GM18858 (cell line): ENCODE results near the gene PRKN.

ENCODE experiments used
- ATAC-seq: cut with Tn5 transposase; IDR thresholded peaks from one replicate; pipeline ENCODE4 v1.9.1; 2021; ENCODE audit not compliant: unreplicated experiment

PRKN gene

DNA sequence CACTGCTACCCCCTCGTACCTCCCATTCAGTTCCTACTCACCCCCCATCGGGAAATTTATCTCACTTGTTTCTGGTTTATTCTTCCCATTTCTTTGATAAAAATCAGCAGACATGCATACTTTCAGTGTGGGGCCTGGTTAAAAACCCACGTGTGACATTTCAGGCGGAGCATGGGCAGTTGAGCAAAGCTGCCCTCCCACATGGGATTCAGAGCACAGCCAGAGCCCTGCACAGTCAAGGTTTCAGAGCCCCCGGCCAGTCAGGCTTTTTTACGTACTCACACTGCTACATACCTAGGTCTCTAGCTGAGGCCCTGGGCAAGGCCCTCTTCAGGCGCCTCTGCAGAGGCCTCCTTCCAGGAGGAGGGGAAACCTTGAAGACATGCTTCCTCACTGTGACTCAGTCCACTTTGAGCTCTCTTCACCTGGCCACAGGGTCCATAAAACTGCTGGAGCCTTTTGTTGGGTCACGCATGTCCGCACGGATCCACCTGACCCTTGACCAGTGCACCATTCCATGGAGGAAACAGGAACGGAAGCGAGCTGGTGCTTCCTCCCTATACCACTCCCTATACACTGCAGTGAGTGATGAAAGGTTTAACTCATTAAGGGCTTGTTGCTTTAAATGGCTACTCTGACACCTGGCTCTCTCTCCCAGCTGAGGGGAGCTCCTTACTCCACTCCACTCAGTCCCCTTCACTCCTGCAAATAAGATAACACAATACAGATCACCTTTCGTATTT, 713.3 kb downstream of the PRKN start:
- no peak for ATAC-seq

DNA sequence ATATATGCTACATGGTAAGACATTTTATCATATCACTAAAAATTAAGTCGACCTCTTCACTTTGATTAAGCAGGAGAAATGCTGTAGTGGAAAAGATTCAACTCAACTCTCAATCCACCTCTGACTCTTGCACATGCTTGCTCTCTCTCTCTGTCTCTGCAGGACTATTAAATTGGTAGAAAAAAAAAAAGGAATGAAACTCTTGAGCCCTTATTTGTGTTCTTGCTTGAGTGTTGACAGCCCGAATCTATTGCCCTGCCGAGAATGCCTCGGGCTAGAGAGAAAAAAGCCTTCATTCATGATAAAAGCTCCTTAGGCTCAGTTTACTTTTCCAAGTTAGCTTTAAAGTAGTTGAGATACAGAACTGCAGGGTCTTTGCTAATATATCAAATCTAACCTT, 722.2 kb downstream of the PRKN start:
- no peak for ATAC-seq

DNA sequence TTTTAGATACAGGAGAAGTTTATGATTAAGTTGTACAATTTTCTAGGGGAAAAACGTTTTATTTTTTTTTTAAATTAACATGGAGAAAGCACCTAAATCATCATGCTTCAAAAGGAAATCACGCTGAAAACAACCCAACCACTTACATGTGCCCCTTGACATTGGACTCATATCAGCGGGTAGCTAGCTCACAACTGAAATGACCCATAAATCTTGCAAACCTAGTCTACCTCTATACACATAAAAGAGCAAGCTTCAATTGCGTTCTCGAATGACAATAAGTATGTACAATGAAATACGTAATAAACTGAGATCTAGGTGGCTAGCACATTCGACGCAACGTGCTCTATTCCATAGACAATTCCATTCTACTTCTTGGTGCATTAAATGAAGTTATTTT, 730.8 kb downstream of the PRKN start:
- ATAC-seq: no peak

DNA sequence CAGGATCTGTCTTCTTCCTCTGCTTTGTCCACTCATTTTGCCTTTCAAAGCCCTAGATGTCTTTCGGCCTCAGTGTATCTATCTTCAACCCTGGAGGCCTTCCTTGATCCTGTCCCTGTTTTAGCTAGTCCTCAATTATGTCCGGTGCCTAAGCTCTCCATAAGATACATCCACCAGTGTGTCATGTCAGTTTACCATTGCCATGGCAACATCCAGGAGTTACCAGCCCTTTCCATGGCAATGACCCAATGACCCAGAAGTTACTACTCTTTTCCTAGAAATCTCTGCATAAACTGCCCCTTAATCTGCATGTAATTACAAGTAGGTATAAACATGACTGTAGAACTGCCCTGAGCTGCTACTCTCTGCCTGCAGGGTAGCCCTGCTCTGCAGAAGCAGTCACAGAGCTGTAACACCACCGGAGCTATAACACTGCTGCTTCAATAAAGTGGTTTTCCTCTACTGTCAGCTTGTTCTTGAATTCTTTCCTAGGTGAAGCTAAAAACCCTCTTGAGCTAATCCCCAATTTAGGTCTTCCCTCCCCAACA, 741.6 kb downstream of the PRKN start:
- ATAC-seq: no peak

DNA sequence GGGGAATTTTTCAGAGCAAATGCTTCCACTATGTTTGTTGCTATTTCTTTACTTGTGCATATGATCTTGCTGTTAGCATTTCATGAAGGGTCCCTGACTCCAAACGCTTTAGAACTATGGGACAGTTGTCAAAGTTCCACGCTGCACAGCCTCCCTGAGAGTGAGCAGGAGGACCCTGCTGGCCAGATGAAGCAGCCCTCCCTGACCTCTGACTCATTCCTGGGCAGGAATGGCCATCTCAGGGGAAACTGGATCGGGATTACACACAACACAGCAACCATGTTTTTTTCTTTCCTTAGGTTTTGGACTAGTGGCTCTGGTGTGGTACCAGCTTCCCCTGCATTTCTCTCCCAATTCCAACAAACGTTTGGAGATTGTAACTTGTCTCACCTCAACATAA, 742.9 kb downstream of the PRKN start:
- no peak for ATAC-seq

DNA sequence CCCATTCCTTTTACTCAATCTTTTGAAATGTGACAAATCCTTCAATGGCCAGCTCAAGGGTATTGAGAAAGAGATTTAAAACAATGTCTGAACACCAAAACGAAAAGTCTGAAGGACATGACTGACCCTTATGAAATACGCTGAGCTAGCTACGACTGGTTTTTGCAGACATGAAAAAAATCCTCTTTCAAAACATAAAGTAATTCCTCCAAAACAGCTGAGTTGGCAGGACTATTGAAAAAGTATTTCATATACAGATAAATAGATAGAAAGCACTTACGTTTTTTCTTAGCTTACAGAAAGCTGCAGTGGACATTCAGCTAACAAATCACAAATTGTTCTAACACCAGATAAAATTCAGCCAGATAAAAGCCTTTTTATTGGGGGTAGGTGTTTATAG, 751.0 kb downstream of the PRKN start:
- ATAC-seq: no peak

DNA sequence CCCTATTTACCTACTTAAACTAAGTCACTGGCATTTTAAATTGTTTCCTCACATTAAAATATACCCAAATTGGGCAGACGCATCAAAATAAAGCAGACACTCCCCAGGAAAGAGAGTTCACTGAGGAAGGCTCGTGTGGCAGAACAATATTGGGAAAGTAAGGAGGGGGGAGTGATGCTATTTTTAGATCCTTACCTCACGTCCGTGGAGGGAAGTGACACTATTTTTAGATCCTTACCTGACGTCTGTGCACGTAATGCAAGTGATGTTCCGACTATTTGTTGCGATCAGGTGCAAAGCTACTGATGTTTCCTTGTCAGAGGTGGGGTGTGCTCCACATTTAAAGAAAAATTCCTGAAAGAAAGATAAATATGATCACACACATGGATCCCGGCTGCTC, 754.5 kb downstream of the PRKN start:
- no peak for ATAC-seq

DNA sequence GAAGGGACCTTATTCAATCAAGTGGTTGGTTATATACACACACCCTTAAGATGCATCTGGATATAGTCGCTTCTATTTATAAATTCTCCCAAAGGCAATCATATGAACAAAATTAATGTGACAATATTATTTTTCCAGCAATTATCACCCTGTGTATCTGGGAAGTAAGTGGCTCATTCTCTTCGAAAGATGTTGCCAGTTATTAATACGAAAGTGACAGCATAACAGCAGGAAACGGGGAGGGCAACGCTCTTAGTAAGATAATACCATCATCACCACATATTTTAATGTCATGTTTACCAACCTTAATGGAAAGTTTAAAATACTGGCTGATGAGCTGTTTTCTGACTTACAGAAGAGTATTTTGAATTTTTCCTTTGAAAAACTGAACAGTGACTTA, 756.5 kb downstream of the PRKN start:
- no peak for ATAC-seq

DNA sequence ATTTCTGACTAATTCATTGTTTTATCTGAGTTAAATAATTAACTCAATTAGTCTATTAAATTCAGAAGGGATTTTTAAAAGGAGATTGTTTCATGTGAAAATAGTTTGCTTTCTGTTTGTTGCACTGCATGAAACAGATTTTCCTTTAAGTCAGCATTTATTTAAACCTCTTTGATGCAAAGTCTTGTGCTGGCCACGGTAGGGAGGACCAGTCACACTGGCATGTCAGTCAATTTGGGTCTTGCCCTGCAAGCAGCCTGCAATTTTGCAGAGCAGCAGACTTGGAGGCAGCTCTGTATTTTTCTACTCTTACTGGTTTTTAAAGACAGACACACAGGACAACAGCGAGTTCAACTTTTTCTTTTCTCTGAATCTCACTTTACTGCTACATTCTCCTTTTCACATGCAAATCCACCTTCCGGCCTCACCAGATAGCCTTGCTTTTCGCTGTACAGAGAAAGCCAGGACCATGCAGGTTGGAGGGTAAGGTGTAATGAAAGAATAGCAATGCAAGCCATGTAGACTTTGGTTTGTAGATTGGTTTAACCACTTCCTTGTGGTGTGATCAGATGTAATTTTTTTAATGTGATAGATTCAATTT, 763.8 kb downstream of the PRKN start:
- no peak for ATAC-seq

DNA sequence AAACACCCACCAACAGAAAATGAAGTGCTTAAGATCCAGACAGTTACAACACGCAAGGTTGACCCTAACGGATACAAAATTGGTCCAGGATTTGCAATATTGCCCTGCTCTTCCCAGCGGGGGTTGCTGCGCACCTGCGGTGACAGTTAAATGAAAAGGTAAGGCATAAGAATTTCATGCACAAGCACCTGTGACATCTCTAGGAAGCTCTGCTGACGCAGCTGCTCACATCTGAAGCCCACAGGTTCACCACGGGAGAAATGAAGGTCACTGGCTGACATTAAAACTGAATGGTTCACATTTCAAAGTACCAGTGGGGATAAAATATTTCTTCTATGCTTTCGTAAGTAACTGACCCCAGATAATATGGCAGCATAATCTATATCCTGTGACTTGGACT, 764.4 kb downstream of the PRKN start:
- no peak for ATAC-seq

DNA sequence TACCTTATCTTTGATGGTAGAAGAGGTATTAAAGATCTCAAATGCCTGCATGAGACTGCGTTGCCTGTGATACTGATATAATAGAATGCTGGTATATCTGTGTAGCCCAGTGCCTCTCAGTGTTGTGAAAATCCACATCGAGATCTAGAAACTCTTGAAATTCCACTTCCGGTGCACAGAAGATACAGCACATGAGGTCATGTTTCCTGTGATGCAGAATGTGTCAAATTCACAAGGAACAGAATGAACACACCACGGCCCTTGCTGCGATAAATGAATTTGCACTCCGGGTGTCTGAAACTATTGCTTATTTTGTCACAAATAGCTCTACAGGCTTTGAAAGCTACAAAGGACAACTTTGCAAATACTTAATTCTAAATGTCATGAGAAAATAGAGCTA, 765.8 kb downstream of the PRKN start:
- ATAC-seq: no peak

DNA sequence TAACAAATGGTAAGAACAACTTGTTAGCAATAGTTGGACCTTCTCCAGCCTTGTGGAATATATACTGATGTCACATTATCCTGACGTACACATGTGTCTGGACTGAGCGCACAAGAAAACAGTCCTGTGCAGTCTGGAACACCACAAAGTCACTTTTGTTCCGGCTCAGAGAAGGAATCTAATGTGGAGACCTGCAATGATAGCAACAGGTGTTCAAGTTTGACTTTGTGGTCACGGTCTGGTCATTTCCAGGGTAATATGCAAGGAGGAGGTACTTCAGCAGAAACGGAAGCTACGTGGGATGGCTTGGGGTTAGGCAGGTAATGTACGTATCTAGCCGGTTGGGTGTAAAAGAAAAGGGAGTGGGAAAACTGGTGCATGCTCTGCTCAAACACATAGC, 766.5 kb downstream of the PRKN start:
- no peak for ATAC-seq

DNA sequence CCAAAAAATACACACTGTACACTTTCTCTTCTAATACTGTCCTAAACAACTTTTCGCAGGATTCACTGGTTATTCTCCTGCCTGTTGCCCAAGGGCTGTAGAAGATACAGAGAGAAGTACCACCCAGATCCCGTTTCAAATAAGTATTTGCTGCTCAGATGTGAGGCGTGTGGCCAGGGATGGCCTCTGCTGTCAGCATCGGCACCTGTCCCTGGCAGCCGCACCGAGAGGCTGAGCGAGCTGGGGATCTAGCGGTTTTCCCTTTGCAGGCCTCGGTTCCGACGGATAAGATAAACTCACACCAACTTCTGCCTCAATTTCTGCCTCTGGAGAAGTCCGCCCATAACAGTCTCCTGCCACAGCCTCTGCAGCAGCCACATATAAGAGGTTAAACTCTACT, 768.5 kb downstream of the PRKN start:
- ATAC-seq: no peak

DNA sequence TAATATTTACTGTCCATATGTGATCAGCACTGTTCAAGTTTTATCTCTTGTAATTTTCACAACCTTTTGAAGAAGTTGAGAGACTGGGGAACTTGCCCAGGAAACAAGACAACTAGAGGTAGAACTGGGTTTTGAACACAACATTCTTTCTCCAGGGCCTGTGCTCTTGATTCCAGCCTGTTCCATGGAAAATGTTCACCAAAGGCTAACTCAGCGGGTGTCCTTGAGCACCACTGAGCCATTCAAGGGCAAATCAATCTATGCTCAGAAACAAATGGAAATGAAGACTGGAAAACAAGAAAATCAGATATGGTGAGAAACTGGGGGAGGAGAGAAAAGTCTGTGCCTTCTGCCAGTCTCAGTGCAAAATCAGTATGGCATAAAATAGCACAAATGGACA, 771.5 kb downstream of the PRKN start:
- ATAC-seq: no peak

DNA sequence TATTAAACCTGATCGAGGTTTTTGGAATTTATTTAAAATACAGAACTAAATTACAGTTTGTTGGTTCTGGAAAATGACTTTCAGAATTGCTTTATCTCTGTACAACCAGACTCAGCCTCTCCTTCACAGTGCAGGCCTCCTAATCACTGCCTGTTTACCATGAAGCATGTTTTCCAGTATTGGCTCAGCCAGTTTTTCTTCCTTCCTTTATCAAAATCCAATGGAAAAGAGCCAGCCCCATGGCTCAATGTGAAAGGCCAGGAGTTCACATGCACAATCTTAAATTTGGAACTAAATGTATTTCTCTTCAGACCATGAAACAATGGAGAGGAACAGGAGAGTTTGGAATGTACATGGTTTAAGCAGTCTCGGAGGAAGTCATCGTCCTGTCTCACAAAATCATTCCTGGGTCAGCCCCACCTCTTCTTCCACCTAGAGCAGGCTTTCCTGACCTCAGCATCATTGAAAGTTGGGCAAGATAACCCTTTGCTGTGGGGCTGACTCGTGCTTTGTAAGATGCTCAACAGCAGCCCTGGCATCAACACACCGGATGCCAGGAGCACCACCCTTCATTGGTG, 772.8 kb downstream of the PRKN start:
- no peak for ATAC-seq

DNA sequence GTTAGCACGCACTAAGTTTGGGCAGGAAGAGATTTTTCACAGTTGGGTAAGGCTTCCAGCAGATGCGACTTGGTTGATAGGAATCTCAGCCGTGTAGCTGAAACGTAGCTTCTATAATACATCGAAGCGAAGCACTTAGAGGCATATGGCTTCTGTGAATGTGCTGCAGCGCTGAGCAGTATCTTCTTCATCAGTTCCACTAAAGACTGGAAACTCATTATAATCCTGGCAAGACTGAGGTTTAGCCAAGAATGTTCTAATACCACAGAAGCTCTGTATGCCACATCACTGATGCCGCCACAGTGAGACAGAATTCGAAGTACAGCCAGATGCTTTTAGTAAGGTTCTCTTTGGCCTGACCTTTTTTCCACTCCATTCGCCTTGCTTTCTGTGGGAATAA, 773.5 kb downstream of the PRKN start:
- no peak for ATAC-seq

DNA sequence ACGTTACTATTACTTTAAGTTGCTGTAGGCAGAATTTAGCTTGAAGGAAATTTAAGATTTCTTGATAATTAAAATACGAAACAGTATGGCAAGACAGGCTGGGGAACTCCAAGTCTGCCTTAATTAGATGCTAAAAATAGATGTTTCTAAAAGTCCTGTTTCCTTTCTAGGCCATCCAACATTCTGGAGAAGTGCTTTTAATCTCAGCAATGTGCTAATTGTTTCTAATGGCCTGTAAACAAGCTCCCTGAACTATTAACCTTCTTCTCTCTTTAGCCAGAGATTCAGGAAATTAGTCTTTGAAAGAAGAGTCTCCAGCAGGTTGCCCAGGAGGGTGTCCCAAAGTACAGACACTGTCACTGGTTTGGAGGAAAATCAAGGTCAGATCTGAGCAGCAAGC, 776.4 kb downstream of the PRKN start:
- ATAC-seq: no peak

DNA sequence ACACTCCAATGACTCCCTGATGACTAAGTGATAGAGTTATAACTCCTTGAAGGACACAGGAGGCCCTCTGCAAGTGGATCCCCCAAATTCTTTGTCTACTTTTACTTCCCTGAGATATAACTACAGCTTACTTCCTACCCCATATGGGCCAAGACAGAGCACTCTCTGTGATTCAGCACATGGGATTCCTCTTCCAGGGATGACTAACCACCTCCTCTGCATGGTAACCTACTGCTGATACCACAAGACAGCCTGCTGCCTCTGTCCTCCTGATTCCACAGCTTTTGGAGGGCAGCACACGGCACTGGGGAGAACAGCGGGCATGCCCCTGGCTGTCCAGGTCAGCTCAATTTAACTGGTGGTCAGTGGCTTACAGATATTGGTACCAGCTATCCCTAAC, 778.0 kb downstream of the PRKN start:
- ATAC-seq: no peak

DNA sequence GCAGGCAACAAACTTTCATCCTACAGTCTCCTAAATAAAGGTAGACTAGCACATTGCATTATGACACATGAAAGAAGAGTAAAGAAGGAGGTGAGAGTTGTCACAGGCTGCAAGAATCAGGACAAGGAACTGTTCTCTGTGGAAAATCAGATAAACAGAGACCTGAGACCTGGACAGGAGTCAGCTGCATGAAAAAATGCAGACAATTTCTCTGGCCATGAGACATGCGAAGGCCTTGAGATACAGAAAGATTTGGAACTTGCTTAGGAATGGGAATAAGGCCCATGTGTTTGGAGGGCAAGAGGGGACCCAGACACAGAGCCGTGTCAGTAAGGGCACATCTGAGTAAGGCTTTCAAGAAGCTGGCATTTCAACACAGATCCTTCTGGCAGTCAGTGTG, 779.1 kb downstream of the PRKN start:
- no peak for ATAC-seq

DNA sequence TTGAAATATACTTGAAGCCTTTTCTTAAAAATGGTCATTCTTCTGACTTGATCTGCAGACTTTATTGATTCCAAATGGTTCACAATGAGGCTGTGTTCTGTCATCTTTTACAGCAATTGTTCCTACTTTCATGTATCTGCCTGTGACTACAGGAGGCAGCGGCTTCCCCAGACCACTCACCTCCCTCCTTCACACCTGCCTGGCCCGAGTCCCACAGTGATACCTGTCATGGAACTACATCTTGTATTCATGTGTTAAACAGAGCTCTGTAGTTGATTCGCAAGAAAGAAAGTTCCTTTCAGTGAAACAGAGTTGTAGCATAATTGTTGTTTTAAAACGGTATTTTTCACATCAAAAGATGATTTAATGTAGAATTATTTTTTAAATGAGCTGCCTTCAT, 780.2 kb downstream of the PRKN start:
- no peak for ATAC-seq

DNA sequence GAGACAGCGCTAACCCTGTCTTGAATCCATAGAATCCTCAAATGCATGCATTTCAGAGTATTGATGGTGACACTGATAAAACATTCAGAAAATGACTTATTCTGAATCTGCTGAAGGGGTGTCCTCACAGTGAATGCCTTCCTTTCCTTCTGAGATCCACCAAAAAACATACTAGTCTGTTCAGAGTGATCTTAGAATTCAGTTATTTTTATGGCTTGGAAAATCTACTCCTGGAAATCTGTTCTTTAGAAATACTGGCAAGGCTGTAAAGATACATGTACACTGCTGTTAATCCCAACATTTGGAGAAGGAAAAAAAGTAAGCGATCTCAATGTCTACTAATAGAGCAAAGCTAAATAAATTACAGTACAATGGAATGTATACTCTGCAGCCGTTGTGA, 781.1 kb downstream of the PRKN start:
- no peak for ATAC-seq

DNA sequence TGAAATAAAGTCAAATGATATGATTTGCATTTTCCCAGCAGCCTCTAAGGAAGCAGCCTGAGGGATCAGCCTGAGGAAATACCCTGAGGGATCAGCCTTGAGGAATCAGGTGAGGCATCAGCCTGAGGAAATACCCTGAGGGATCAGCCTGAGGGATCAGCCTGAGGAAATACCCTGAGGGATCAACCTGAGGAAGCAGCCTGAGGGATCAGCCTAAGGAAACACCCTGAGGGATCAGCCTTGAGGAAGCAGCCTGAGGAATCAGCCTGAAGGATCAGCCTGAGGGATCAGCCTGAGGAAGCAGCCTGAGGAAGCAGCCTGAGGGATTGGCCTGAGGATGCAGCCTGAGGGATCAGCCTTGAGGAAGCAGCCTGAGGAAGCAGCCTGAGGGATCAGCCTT, 784.0 kb downstream of the PRKN start:
- ATAC-seq: no peak

DNA sequence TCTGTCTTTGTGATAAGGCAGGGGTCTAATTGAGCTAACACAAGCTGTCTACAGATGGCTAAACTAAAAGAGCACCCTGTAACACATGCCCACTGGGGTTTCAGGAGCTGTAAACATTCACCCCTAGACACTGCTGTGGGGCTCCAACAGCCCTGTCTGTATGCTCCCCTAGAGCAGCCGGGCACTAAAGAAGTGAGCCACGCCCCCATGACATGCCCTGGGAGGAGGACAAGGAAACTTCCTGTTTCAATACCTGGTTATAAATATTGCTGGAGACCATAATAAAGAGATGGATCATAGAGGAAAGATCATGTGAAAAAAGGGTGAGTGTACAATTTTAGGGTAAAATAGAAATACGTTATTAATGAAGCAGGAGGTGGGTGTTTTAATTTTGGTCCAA, 786.0 kb downstream of the PRKN start:
- ATAC-seq: no peak
